GM12891 (cell line): ENCODE results near the gene SMC6.

ENCODE experiments used
- POLR2A ChIP-seq: IDR thresholded peaks from 2 replicates; pipeline ENCODE4 v1.6.1; 2011; ENCODE audit warnings: low read depth, low read length, control low read depth
- POLR2AphosphoS5 ChIP-seq: IDR thresholded peaks from 2 replicates; pipeline ENCODE4 v1.6.1; 2011; ENCODE audit warnings: low read depth, low read length, control low read depth
- TAF1 ChIP-seq: IDR thresholded peaks from 2 replicates; pipeline ENCODE4 v1.6.1; 2011; ENCODE audit warnings: low read depth, low read length, control low read depth

DNA sequence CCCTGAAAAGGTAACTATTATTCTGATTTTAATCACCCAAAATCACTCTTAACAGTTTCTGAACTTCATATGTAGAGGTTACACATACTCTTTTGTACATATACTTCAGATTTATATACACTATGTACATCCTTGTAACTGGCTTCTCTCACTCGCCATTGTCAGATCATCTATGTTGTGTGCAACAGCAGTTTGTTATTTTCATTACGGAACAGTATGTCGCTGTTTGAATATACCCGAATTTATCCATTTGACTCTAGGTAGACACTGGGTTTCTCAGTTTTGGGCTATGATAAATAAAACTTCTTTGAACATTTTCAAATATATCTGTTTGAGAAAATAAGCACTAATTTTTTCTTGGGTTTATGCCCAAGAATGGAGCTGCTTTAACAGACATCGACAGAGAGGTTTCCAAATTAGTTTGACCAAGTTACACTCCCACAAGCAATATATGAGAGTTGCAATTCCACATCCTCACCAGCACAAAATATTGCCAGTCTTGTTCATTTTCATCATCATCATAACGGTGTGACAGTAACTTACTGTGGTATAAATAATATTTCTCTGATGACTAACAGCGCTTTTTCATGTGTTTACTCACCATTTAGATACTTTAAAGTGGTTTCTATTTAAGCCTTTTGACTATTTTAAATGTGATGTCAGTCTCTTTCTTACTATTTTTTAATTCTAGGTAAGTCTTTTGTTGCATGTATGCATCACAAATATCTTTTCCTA lies 80.9 kb downstream of the SMC6 start:
- TF ChIP-seq POLR2A (no peak), TAF1 (no peak), POLR2AphosphoS5 (no peak)
